ENCODE data around the gene SUN2. TPM values are rescaled to one million over a fixed set of nuclear protein-coding genes. Genes with fewer than 3 reads are reported as not detected.

The SUN2 gene
- total and polyA plus RNA-seq, 9 of the 15 experiments (the other 6 are each of a cell fraction or from before 2014, with no cell fraction given), result 0.11 to 42.6 (median 16.7) TPM

- Histone ChIP-seq H4K20me1 (replicated peaks; ENCODE audit: control insufficient read depth, insufficient read depth, low read length) (no peaks in the 10 kb centered on the region), H3K36me3 (ENCODE audit: control insufficient read depth, insufficient read depth, low read length) (peaks cover 97% of the 10 kb centered on the region; the same call in 2 of the 3 replicates), H3K4me3 (no peak overlapping the region), H3K9me1 (ENCODE audit: control insufficient read depth, insufficient read depth, low read length) (no peaks in the 10 kb centered on the region), H3K27me3 (ENCODE audit: control insufficient read depth in 2 of 2, insufficient read depth in 2 of 2, low read length in 2 of 2) (no peaks in the 10 kb centered on the region), H3K27ac (ENCODE audit: extremely low read depth, low read depth, low read length) (no peak overlapping the region), H3K4me2 (ENCODE audit: insufficient read depth, low read length) (no peak overlapping the region), H2AFZ (ENCODE audit: low read depth, low read length) (no peak overlapping the region), H3K9me3 (replicated peaks; ENCODE audit: control insufficient read depth, insufficient read depth, low read depth, low read length) (no peaks in the 10 kb centered on the region), H3K9ac (ENCODE audit: insufficient read depth in 1 of 2, low read depth in 2 of 2, low read length in 2 of 2) (no peak overlapping the region), H3K4me1 (replicated peaks in 1 of 2; ENCODE audit: control insufficient read depth in 2 of 2, insufficient read depth in 2 of 2, low read length in 2 of 2) (no peaks in the 10 kb centered on the region), H3K79me2 (ENCODE audit: control insufficient read depth, insufficient read depth, low read length) (no peaks in the 10 kb centered on the region)
- TF ChIP-seq NCOA2 (IDR thresholded peaks at IDR 0.05; ENCODE audit: partially characterized antibody in 2 of 2) (no peak), SRSF9 (IDR thresholded peaks at IDR 0.05; ENCODE audit: borderline replicate concordance, low read depth, low read length) (no peak), ATF2 (CRISPR knock-in tag; IDR thresholded peaks at IDR 0.05) (no peak), CREB3L1 (IDR thresholded peaks at IDR 0.05; ENCODE audit: borderline replicate concordance, low read depth) (no peak), RBFOX2 (IDR thresholded peaks at IDR 0.05; ENCODE audit: low read depth, low read length) (no peak), BCOR (IDR thresholded peaks at IDR 0.05) (no peak), ZNF583 (CRISPR knock-in tag; IDR thresholded peaks at IDR 0.05) (no peak), ZNF239 (CRISPR knock-in tag; IDR thresholded peaks at IDR 0.05) (no peak), CBFA2T3 (IDR thresholded peaks at IDR 0.05) (no peak), YY1 (IDR thresholded peaks at IDR 0.05; ENCODE audit: borderline replicate concordance in 1 of 3, control insufficient read depth in 1 of 3, extremely low read depth in 1 of 3, insufficient read depth in 3 of 3, insufficient read length in 1 of 3, insufficient replicate concordance in 2 of 3, low read depth in 1 of 3, low read length in 2 of 3) (no peak), CBX8 (IDR thresholded peaks at IDR 0.05; ENCODE audit: borderline replicate concordance, extremely low read depth, low read depth, low read length, poor library complexity, severe bottlenecking) (no peak), HNRNPL (IDR thresholded peaks at IDR 0.05; ENCODE audit: low read depth, low read length) (no peak), HNRNPUL1 (IDR thresholded peaks at IDR 0.05; ENCODE audit: low read length) (no peak), ADNP (tag; IDR thresholded peaks at IDR 0.05) (no peak), NR3C1 (CRISPR knock-in tag; IDR thresholded peaks at IDR 0.05) (no peak), ZBTB26 (CRISPR knock-in tag; IDR thresholded peaks at IDR 0.05) (no peak), THAP7 (CRISPR knock-in tag; IDR thresholded peaks at IDR 0.05) (no peak)
- 92% methylated on average over 13 of the region's 18 CpGs for WGBS (ENCODE audit: insufficient coverage, low coverage, missing lambda C conversion rate)
- POLR2A ChIA-PET, result interaction anchor here (0.6 to 1.9 kb wide), 6 partner anchors 8 to 64 kb away, joined by 3 to 6 read pairs (median 4); no protein-coding TSS in a partner anchor
- CTCF ChIA-PET (ENCODE audit: low intra/inter-chr PET ratio), result no interaction called here
- FAIRE-seq (no peak), ATAC-seq (no peak), DNase-seq (ENCODE audit: extremely low read depth in 1 of 4, low spot score in 3 of 4) (no peak)
- BruUV-seq (replicated peaks), result no TSS peak
- in situ Hi-C loops (cut with MboI), result no loop called here
- intact Hi-C loops (cut with micrococcal nuclease), result no loop called here
These were observed 29.7 kb downstream of the SUN2 start for GRCh38 chr22:38725900-38726655.
